ENCODE results near the gene PEAK1.

Gene PEAK1

GRCh38 chr15:77384086-77384485 lies 35.8 kb downstream of the PEAK1 start (continued):
- TF ChIP-seq ZNF518A (tag by site-specific recombination; conservative IDR thresholded peaks at IDR 0.05; ENCODE audit: low read depth) (no peak), ZNF433 (tag by site-specific recombination; IDR thresholded peaks at IDR 0.05; ENCODE audit: low read depth) (no peak), ZNF639 (tag by site-specific recombination; IDR thresholded peaks at IDR 0.05) (no peak), ZIC2 (tag by site-specific recombination; IDR thresholded peaks at IDR 0.05) (no peak), TSHZ1 (tag by site-specific recombination; IDR thresholded peaks at IDR 0.05; ENCODE audit: borderline replicate concordance) (no peak), ZNF146 (tag by site-specific recombination; IDR thresholded peaks at IDR 0.05) (no peak)

GRCh38 chr15:77380033-77380432 lies 39.9 kb downstream of the PEAK1 start:
- peaks cover 7% of the 10 kb centered on the region for H3K4me1 ChIP-seq (ENCODE audit: control insufficient read depth, insufficient read depth, low read length)
- CTCF ChIA-PET = interaction anchor here (0.8 to 1.3 kb wide), 4 partner anchors 10 to 347 kb away, joined by 3 to 6 read pairs (median 4); no protein-coding TSS in a partner anchor

More at GRCh38 chr15:77380033-77380432, 39.9 kb downstream of the PEAK1 start:
- POLR2A ChIA-PET = no interaction called here
- Histone ChIP-seq H3K4me3 (ENCODE audit: low read depth, low read length) (no peak overlapping the region), H3K9me3 (ENCODE audit: control insufficient read depth, insufficient read depth, low read depth, low read length) (no peaks in the 10 kb centered on the region), H3K36me3 (ENCODE audit: control insufficient read depth in 2 of 2, insufficient read depth in 1 of 2, low read length in 2 of 2) (no peaks in the 10 kb centered on the region; a peak in 1 of 3 replicates), H3K27ac (ENCODE audit: extremely low read depth, low read depth, low read length) (no peak overlapping the region)
- no peak for TF ChIP-seq ZNF433 (tag by site-specific recombination; IDR thresholded peaks at IDR 0.05; ENCODE audit: low read depth)
- no peak for TF ChIP-seq ZNF677 (tag by site-specific recombination; IDR thresholded peaks at IDR 0.05)
- no peak for TF ChIP-seq ZNF48 (tag by site-specific recombination; IDR thresholded peaks at IDR 0.05)
- TF ChIP-seq ZBTB6 (tag by site-specific recombination; IDR thresholded peaks at IDR 0.05) = no peak
- no peak for TF ChIP-seq ZNF18 (tag by site-specific recombination; IDR thresholded peaks at IDR 0.05)
- no peak for TF ChIP-seq ZBTB1 (tag by site-specific recombination; IDR thresholded peaks at IDR 0.05)
- no peak for TF ChIP-seq ZNF132 (tag by site-specific recombination; IDR thresholded peaks at IDR 0.05; ENCODE audit: borderline replicate concordance)
- no peak for TF ChIP-seq ZBTB49 (tag by site-specific recombination; IDR thresholded peaks at IDR 0.05; ENCODE audit: low read depth)
- no peak for TF ChIP-seq ZNF23 (tag by site-specific recombination; IDR thresholded peaks at IDR 0.05; ENCODE audit: borderline replicate concordance)
- TF ChIP-seq ZNF670 (tag by site-specific recombination; IDR thresholded peaks at IDR 0.05; ENCODE audit: low read depth) = no peak
- TF ChIP-seq ZNF529 (tag by site-specific recombination; IDR thresholded peaks at IDR 0.05; ENCODE audit: insufficient replicate concordance) = no peak

All from HEK293 (cell line).